Left lung (tissue), 10 donors: ENCODE measurements around the gene SLCO1B3. TPM values are rescaled to one million over a fixed set of nuclear protein-coding genes. Genes with fewer than 3 reads are reported as not detected.

ENCODE experiments used
- ATAC-seq: fragments of 200-7000 bp; cut with Tn5 transposase; one replicate; pipeline ENCODE4 v1.9.1; 2020; ENCODE audit warnings: moderate library complexity
- DNase-seq, 4 donors: peaks; one replicate each; pipeline ENCODE4 v3.0.0-alpha.2; 2013 to 2020
- H3K27ac ChIP-seq, 2 donors: fragments of 200-600 bp; sonication (generic) in 1 of 2; one replicate each; pipeline versions ENCODE4 v1.5.0 to v1.8.0; 2020 to 2021
- H3K27me3 ChIP-seq, 2 donors: fragments of 200-600 bp; sonication (generic) in 1 of 2; one replicate each; pipeline versions ENCODE4 v1.5.0 to v1.8.0; 2020 to 2021
- H3K36me3 ChIP-seq, 2 donors: fragments of 200-600 bp; sonication (generic) in 1 of 2; one replicate each; pipeline versions ENCODE4 v1.5.0 to v1.8.0; 2020 to 2021
- H3K4me1 ChIP-seq, 2 donors: fragments of 200-600 bp; one replicate each; pipeline ENCODE4 v1.8.0; 2021
- H3K4me3 ChIP-seq, 2 donors: fragments of 200-600 bp; sonication (generic) in 1 of 2; one replicate each; pipeline versions ENCODE4 v1.5.0 to v1.8.0; 2020 to 2021; ENCODE audit warnings: mild to moderate bottlenecking in 1 of 2
- H3K9me3 ChIP-seq, 2 donors: fragments of 200-600 bp; sonication (generic) in 1 of 2; one replicate each; pipeline versions ENCODE4 v1.5.0 to v1.8.0; 2020 to 2021
- CTCF ChIP-seq, 2 donors: fragments of 200-600 bp; sonication (generic) in 1 of 2; IDR thresholded peaks; one replicate each; pipeline versions ENCODE4 v1.5.0 to v1.8.0; 2021; ENCODE audit warnings: antibody characterized with exemption in 2 of 2
- intact Hi-C, 2 donors: fragments of 100-400 bp; cut with DNase I; formaldehyde crosslinking; loops; one replicate each; pipeline versions ENCODE4 v1.11.2 to v1.14.2; 2022
- polyA plus RNA-seq, 6 donors: library from polyadenylated mRNA; unstranded; fragments of 120-200 nt; gene quantifications; one replicate each; pipeline ENCODE4 v1.2.1, GENCODE V29; 2013; ENCODE audit not compliant: insufficient read length in 6 of 6
- total RNA-seq, 2 donors: library from RNA; stranded (reverse); fragmentation: NEBNext Ultra II Directional; extraction: Animal tissue kit (Norgen Biotek cat#: 25700); gene quantifications; one replicate each; pipeline ENCODE4 v1.2.1, GENCODE V29; 2021
- donor health status: DM: no; HTN: yes; CAD: no.
- donor health status: DM: no; HTN: no; CAD: no.

Gene SLCO1B3
- total and polyA plus RNA-seq, 8 donors = 0.17 TPM; not detected in 7

GRCh38 chr12:20917819-20918218 lies 107.3 kb downstream of the SLCO1B3 start:
- Histone ChIP-seq H3K27me3 (no peaks in the 10 kb centered on the region), H3K9me3 (peaks cover 0 to 13% of the 10 kb centered on the region in 2 donors), H3K27ac (no peak overlapping the region), H3K4me3 (no peak overlapping the region), H3K36me3 (no peaks in the 10 kb centered on the region), H3K4me1 (no peaks in the 10 kb centered on the region)
- TF ChIP-seq CTCF (IDR thresholded peaks at IDR 0.05) = no peak
- DNase-seq (no peak), ATAC-seq (no peak)
- intact Hi-C loops = no loop called here

GRCh38 chr12:20931894-20932293 lies 121.4 kb downstream of the SLCO1B3 start:
- intact Hi-C loops = no loop called here
- peaks cover 0 to 17% of the 10 kb centered on the region in 2 donors for H3K9me3 ChIP-seq
- H3K4me3 ChIP-seq = no peak overlapping the region
- H3K4me1 ChIP-seq = no peaks in the 10 kb centered on the region
- DNase-seq (no peak), ATAC-seq (no peak)
- H3K27ac ChIP-seq = no peak overlapping the region
- no peak for TF ChIP-seq CTCF (IDR thresholded peaks at IDR 0.05)
- H3K27me3 ChIP-seq = no peaks in the 10 kb centered on the region
- H3K36me3 ChIP-seq = no peaks in the 10 kb centered on the region

- peak; percentile 39 for ATAC-seq
- no peak overlapping the region for H3K4me3 ChIP-seq
Observed at GRCh38 chr12:20946732-20947131, 136.2 kb downstream of the SLCO1B3 start.

GRCh38 chr12:20950248-20950647 lies 139.7 kb downstream of the SLCO1B3 start:
- Histone ChIP-seq H3K36me3 (no peaks in the 10 kb centered on the region), H3K9me3 (no peaks in the 10 kb centered on the region), H3K4me1 (no peaks in the 10 kb centered on the region), H3K4me3 (no peak overlapping the region), H3K27me3 (no peaks in the 10 kb centered on the region), H3K27ac (no peak overlapping the region)
- intact Hi-C loops = no loop called here
- TF ChIP-seq CTCF (IDR thresholded peaks at IDR 0.05) = peak in 1 of 2 donors; percentile 29
- peak; percentile 73 for ATAC-seq
- peak in 1 of 4 donors; percentile 2 for DNase-seq

More at GRCh38 chr12:20946732-20947131, 136.2 kb downstream of the SLCO1B3 start:
- Histone ChIP-seq H3K9me3 (no peaks in the 10 kb centered on the region), H3K4me1 (no peaks in the 10 kb centered on the region), H3K27ac (no peak overlapping the region), H3K27me3 (no peaks in the 10 kb centered on the region), H3K36me3 (no peaks in the 10 kb centered on the region)
- TF ChIP-seq CTCF (IDR thresholded peaks at IDR 0.05) = peak in 1 of 2 donors; percentile 30
- DNase-seq = no peak
- intact Hi-C loops = no loop called here

GRCh38 chr12:20963303-20963702 lies 152.8 kb downstream of the SLCO1B3 start:
- intact Hi-C loops = no loop called here
- TF ChIP-seq CTCF (IDR thresholded peaks at IDR 0.05) = no peak
- Histone ChIP-seq H3K9me3 (peaks cover 0 to 3% of the 10 kb centered on the region in 2 donors), H3K4me3 (no peak overlapping the region), H3K4me1 (no peaks in the 10 kb centered on the region), H3K27me3 (no peaks in the 10 kb centered on the region), H3K27ac (no peak overlapping the region), H3K36me3 (no peaks in the 10 kb centered on the region)
- DNase-seq (no peak), ATAC-seq (no peak)
